Mucosa of gallbladder (tissue), 1 donor: ENCODE measurements around the gene LPIN3. TPM values are rescaled to one million over a fixed set of nuclear protein-coding genes. Genes with fewer than 3 reads are reported as not detected.

Source experiments
- DNase-seq: peaks from one replicate; pipeline ENCODE4 v3.0.0-alpha.2; 2020; ENCODE audit warnings: low spot score
- total RNA-seq: library from RNA; stranded (reverse); gene quantifications from one replicate; pipeline ENCODE4 v1.2.1, GENCODE V29; 2021
- donor health status: DM: no; HTN: no; CAD: no.

LPIN3 gene
- total RNA-seq, 1 donor from 2014 or later: 41.8 TPM

GRCh38 chr20:41320441-41320840 is 20.2 kb upstream of the LPIN3 start:
- DNase-seq: no peak

- DNase-seq: no peak
Observed at GRCh38 chr20:41320976-41321375, 19.6 kb upstream of the LPIN3 start.

GRCh38 chr20:41327178-41327577 is 13.4 kb upstream of the LPIN3 start:
- no peak for DNase-seq

GRCh38 chr20:41329435-41330342 is 10.9 kb upstream of the LPIN3 start:
- peak; percentile 72 for DNase-seq

- no peak for DNase-seq
Observed at GRCh38 chr20:41330343-41330720, 10.3 kb upstream of the LPIN3 start.

- no peak for DNase-seq
Observed at GRCh38 chr20:41330941-41331340, 9.7 kb upstream of the LPIN3 start.

GRCh38 chr20:41331731-41332130 is 8.9 kb upstream of the LPIN3 start:
- no peak for DNase-seq

- no peak for DNase-seq
Observed at GRCh38 chr20:41334036-41334435, 6.6 kb upstream of the LPIN3 start.

- DNase-seq: no peak
Observed at GRCh38 chr20:41334443-41335421, 5.9 kb upstream of the LPIN3 start.

- no peak for DNase-seq
Observed at GRCh38 chr20:41335591-41335990, 5.0 kb upstream of the LPIN3 start.

- DNase-seq: no peak
Observed at GRCh38 chr20:41336711-41337492, 3.7 kb upstream of the LPIN3 start.

- DNase-seq: peak; percentile 93
Observed at GRCh38 chr20:41339957-41340326, 679 bp upstream of the LPIN3 start.

- DNase-seq: no peak
Observed at GRCh38 chr20:41342474-41343464, 2.1 kb downstream of the LPIN3 start.

- no peak for DNase-seq
Observed at GRCh38 chr20:41344477-41344876, 3.9 kb downstream of the LPIN3 start.

GRCh38 chr20:41344938-41345728 is 4.5 kb downstream of the LPIN3 start:
- no peak for DNase-seq

- no peak for DNase-seq
Observed at GRCh38 chr20:41345729-41346067, 5.1 kb downstream of the LPIN3 start.

- DNase-seq: no peak
Observed at GRCh38 chr20:41347523-41348429, 7.2 kb downstream of the LPIN3 start.

GRCh38 chr20:41348430-41349172 is 8.0 kb downstream of the LPIN3 start:
- no peak for DNase-seq
